ENCODE data around the gene IFT25. TPM values are rescaled to one million over a fixed set of nuclear protein-coding genes. Genes with fewer than 3 reads are reported as not detected.
A peak's percentile ranks its signal among the peaks of the same experiment; 100 is the strongest.

Gene IFT25
- total RNA-seq, 2 experiments from 2014 or later: 71.8 to 74.3 TPM

- H3K4me3 Mint-ChIP-seq: no peak overlapping the region
- H3K4me1 Mint-ChIP-seq: peaks cover 10% of the 10 kb centered on the region
- no peaks in the 10 kb centered on the region for H3K9me3 Mint-ChIP-seq
- no peak overlapping the region for H3K27ac Mint-ChIP-seq
- H3K36me3 Mint-ChIP-seq (ENCODE audit: low read depth): peaks cover 1% of the 10 kb centered on the region
- ChIA-PET CTCF (no interaction called here), POLR2A (no interaction called here)
- H3K27me3 Mint-ChIP-seq: no peaks in the 10 kb centered on the region
- DNase-seq: no peak
Measured at GRCh38 chr1:53902235-53903138, 43.0 kb downstream of the IFT25 start.

- no peaks in the 10 kb centered on the region for H3K9me3 Mint-ChIP-seq
- ChIA-PET CTCF (interaction anchor here (0.6 to 1.8 kb wide), 7 partner anchors 13 to 58 kb away, joined by 3 to 6 read pairs (median 3); no protein-coding TSS in a partner anchor), POLR2A (interaction anchor here (1.3 kb wide), 1 partner anchor 9 kb away, joined by 5 read pairs; the partner anchor contains the start of gene YIPF1)
- no peak overlapping the region for H3K27ac Mint-ChIP-seq
- no peaks in the 10 kb centered on the region for H3K27me3 Mint-ChIP-seq
- DNase-seq: no peak
- no peak overlapping the region for H3K4me3 Mint-ChIP-seq
- H3K36me3 Mint-ChIP-seq (ENCODE audit: low read depth): no peaks in the 10 kb centered on the region
- peaks cover 10% of the 10 kb centered on the region for H3K4me1 Mint-ChIP-seq
Measured at GRCh38 chr1:53899708-53900107, 45.8 kb downstream of the IFT25 start.

- no peak overlapping the region for H3K4me3 Mint-ChIP-seq
- no peaks in the 10 kb centered on the region for H3K9me3 Mint-ChIP-seq
- H3K27me3 Mint-ChIP-seq: no peaks in the 10 kb centered on the region
- POLR2A ChIA-PET: interaction anchor here (1.3 kb wide), 1 partner anchor 9 kb away, joined by 5 read pairs; the partner anchor contains the start of gene YIPF1
- no peaks in the 10 kb centered on the region for H3K36me3 Mint-ChIP-seq (ENCODE audit: low read depth)
- H3K27ac Mint-ChIP-seq: no peak overlapping the region
- no peak for DNase-seq
- CTCF ChIA-PET: interaction anchor here (1.0 to 1.8 kb wide), 6 partner anchors 13 to 70 kb away, joined by 3 to 6 read pairs (median 4); no protein-coding TSS in a partner anchor
- peaks cover 10% of the 10 kb centered on the region for H3K4me1 Mint-ChIP-seq
Measured at GRCh38 chr1:53899206-53899628, 46.3 kb downstream of the IFT25 start.

GRCh38 chr1:53896635-53897229 lies 48.8 kb downstream of the IFT25 start:
- H3K27ac Mint-ChIP-seq: no peak overlapping the region
- no peak overlapping the region for H3K4me3 Mint-ChIP-seq
- DNase-seq: no peak
- CTCF ChIA-PET: no interaction called here
- POLR2A ChIA-PET: no interaction called here
- H3K27me3 Mint-ChIP-seq: no peaks in the 10 kb centered on the region
- H3K9me3 Mint-ChIP-seq: no peaks in the 10 kb centered on the region
- no peaks in the 10 kb centered on the region for H3K36me3 Mint-ChIP-seq (ENCODE audit: low read depth)
- peaks cover 13% of the 10 kb centered on the region for H3K4me1 Mint-ChIP-seq

- Mint-ChIP-seq H3K36me3 (ENCODE audit: low read depth) (no peaks in the 10 kb centered on the region), H3K9me3 (no peaks in the 10 kb centered on the region), H3K4me3 (no peak overlapping the region), H3K27me3 (no peaks in the 10 kb centered on the region), H3K4me1 (peaks cover 12% of the 10 kb centered on the region), H3K27ac (no peak overlapping the region)
- DNase-seq: no peak
- ChIA-PET POLR2A (no interaction called here), CTCF (interaction anchor here (1.0 kb wide), 1 partner anchor 30 kb away, joined by 3 read pairs; no protein-coding TSS in a partner anchor)
Measured at GRCh38 chr1:53895421-53895820, 50.1 kb downstream of the IFT25 start.

- Mint-ChIP-seq H3K9me3 (no peaks in the 10 kb centered on the region), H3K27me3 (no peaks in the 10 kb centered on the region), H3K4me1 (peaks cover 19% of the 10 kb centered on the region), H3K27ac (no peak overlapping the region), H3K36me3 (ENCODE audit: low read depth) (no peaks in the 10 kb centered on the region), H3K4me3 (no peak overlapping the region)
- ChIA-PET POLR2A (no interaction called here), CTCF (interaction anchor here (0.9 to 1.0 kb wide), 2 partner anchors 9 to 31 kb away, joined by 3 read pairs; no protein-coding TSS in a partner anchor)
- DNase-seq: no peak
Measured at GRCh38 chr1:53894644-53895043, 50.9 kb downstream of the IFT25 start.

GRCh38 chr1:53893999-53894636 lies 51.4 kb downstream of the IFT25 start, which contains the start of gene DIO1:
DIO1 (plus strand) TSS chr1:53894187; CDS start chr1:53894211, 24 bp downstream.
- ChIA-PET CTCF (interaction anchor here (0.9 kb wide), 1 partner anchor 10 kb away, joined by 3 read pairs; no protein-coding TSS in a partner anchor), POLR2A (interaction anchor here (1.0 kb wide), 1 partner anchor 106 kb away, joined by 3 read pairs; no protein-coding TSS in a partner anchor)
- Mint-ChIP-seq H3K36me3 (ENCODE audit: low read depth) (peaks cover 3% of the 10 kb centered on the region), H3K9me3 (no peaks in the 10 kb centered on the region), H3K27me3 (no peaks in the 10 kb centered on the region), H3K27ac (no peak within 1 kb of the TSS), H3K4me1 (peaks cover 22% of the 10 kb centered on the region), H3K4me3 (no peak within 1 kb of the TSS)
- no peak for DNase-seq

GRCh38 chr1:53892911-53893310 lies 52.6 kb downstream of the IFT25 start:
- no peak for DNase-seq
- POLR2A ChIA-PET: no interaction called here
- Mint-ChIP-seq H3K36me3 (ENCODE audit: low read depth) (peaks cover 3% of the 10 kb centered on the region), H3K4me1 (peaks cover 31% of the 10 kb centered on the region), H3K27ac (no peak overlapping the region), H3K27me3 (no peaks in the 10 kb centered on the region), H3K9me3 (no peaks in the 10 kb centered on the region), H3K4me3 (no peak overlapping the region)
- CTCF ChIA-PET: interaction anchor here (0.7 kb wide), 1 partner anchor 10 kb away, joined by 3 read pairs; no protein-coding TSS in a partner anchor

GRCh38 chr1:53891678-53892077 lies 53.8 kb downstream of the IFT25 start:
- no peak for DNase-seq
- H3K36me3 Mint-ChIP-seq (ENCODE audit: low read depth): peaks cover 7% of the 10 kb centered on the region
- H3K9me3 Mint-ChIP-seq: no peaks in the 10 kb centered on the region
- peaks cover 39% of the 10 kb centered on the region for H3K4me1 Mint-ChIP-seq
- ChIA-PET POLR2A (no interaction called here), CTCF (no interaction called here)
- no peaks in the 10 kb centered on the region for H3K27me3 Mint-ChIP-seq
- H3K4me3 Mint-ChIP-seq: no peak overlapping the region
- no peak overlapping the region for H3K27ac Mint-ChIP-seq

GRCh38 chr1:53891018-53891417 lies 54.5 kb downstream of the IFT25 start:
- no peak overlapping the region for H3K4me3 Mint-ChIP-seq
- H3K27me3 Mint-ChIP-seq: no peaks in the 10 kb centered on the region
- POLR2A ChIA-PET: interaction anchor here (1.4 kb wide), 1 partner anchor 8 kb away, joined by 5 read pairs; no protein-coding TSS in a partner anchor

GRCh38 chr1:53890522-53890941 lies 55.0 kb downstream of the IFT25 start:
- Mint-ChIP-seq H3K9me3 (no peaks in the 10 kb centered on the region), H3K4me3 (peak overlapping the region; percentile 98), H3K36me3 (ENCODE audit: low read depth) (peaks cover 9% of the 10 kb centered on the region), H3K4me1 (peaks cover 41% of the 10 kb centered on the region), H3K27me3 (no peaks in the 10 kb centered on the region), H3K27ac (peak overlapping the region; percentile 44)
- POLR2A ChIA-PET: interaction anchor here (1.4 kb wide), 1 partner anchor 9 kb away, joined by 5 read pairs; no protein-coding TSS in a partner anchor
- DNase-seq: no peak
- CTCF ChIA-PET: interaction anchor here (1.8 to 2.2 kb wide), 2 partner anchors 30 to 52 kb away, joined by 5 to 6 read pairs; no protein-coding TSS in a partner anchor

More at GRCh38 chr1:53891018-53891417, 54.5 kb downstream of the IFT25 start:
- H3K27ac Mint-ChIP-seq: no peak overlapping the region
- CTCF ChIA-PET: interaction anchor here (1.8 kb wide), 1 partner anchor 51 kb away, joined by 5 read pairs; no protein-coding TSS in a partner anchor
- no peak for DNase-seq
- H3K36me3 Mint-ChIP-seq (ENCODE audit: low read depth): peaks cover 9% of the 10 kb centered on the region
- H3K4me1 Mint-ChIP-seq: peaks cover 41% of the 10 kb centered on the region
- H3K9me3 Mint-ChIP-seq: no peaks in the 10 kb centered on the region

All from activated CD4-positive, alpha-beta T cell treated with anti-CD3 and anti-CD28 coated beads, Interleukin-2, amount 10 ng/mL, durations not matched to agents 7 days and 5 days (primary cell).